Left renal cortex interstitium (tissue), 4 donors: Measurements from ENCODE around the gene NPHP4. TPM values are rescaled to one million over a fixed set of nuclear protein-coding genes. Genes with fewer than 3 reads are reported as not detected.
"Not testable (repeated sequence)": the region's sequence is repeated elsewhere in the genome, so short reads cannot be mapped to it uniquely, and the experiment has no call there.

ENCODE experiments used
- DNase-seq, 4 donors: peaks; one replicate each; pipeline ENCODE4 v3.0.0-alpha.2; 2013; ENCODE audit warnings: low read depth in 4 of 4, low spot score in 2 of 4, missing footprints in 1 of 4
- polyA plus RNA-seq, 4 donors: library from polyadenylated mRNA; unstranded; fragments of 120-200 nt; gene quantifications; one replicate each; pipeline ENCODE4 v1.2.1, GENCODE V29; 2013; ENCODE audit not compliant: insufficient read length in 4 of 4

Gene NPHP4
- polyA plus RNA-seq, 4 donors: 7.9 to 18.9 (median 14.0) TPM

- no peak for DNase-seq
These were observed 52.7 kb downstream of the NPHP4 start for GRCh38 chr1:5939271-5940170.

- DNase-seq: no peak
These were observed 54.1 kb downstream of the NPHP4 start for GRCh38 chr1:5938101-5938646.

GRCh38 chr1:5937373-5937857 is 54.8 kb downstream of the NPHP4 start:
- no peak for DNase-seq

- DNase-seq: no peak
These were observed 55.4 kb downstream of the NPHP4 start for GRCh38 chr1:5936621-5937372.

- no peak for DNase-seq
These were observed 56.1 kb downstream of the NPHP4 start for GRCh38 chr1:5936126-5936525.

- DNase-seq: no peak
These were observed 57.2 kb downstream of the NPHP4 start for GRCh38 chr1:5935026-5935425.

GRCh38 chr1:5934058-5934884 is 58.0 kb downstream of the NPHP4 start:
- DNase-seq: no peak

- DNase-seq: no peak
These were observed 58.6 kb downstream of the NPHP4 start for GRCh38 chr1:5933676-5934057.

GRCh38 chr1:5933050-5933449 is 59.2 kb downstream of the NPHP4 start:
- DNase-seq: no peak

- DNase-seq: no peak
These were observed 63.4 kb downstream of the NPHP4 start for GRCh38 chr1:5928714-5929400.

- DNase-seq: no peak
These were observed 64.5 kb downstream of the NPHP4 start for GRCh38 chr1:5927506-5928370.

- DNase-seq: no peak
These were observed 65.4 kb downstream of the NPHP4 start for GRCh38 chr1:5926686-5927435.

GRCh38 chr1:5922700-5923330 is 69.4 kb downstream of the NPHP4 start:
- not testable (repeated sequence) for DNase-seq

GRCh38 chr1:5921671-5922070 is 70.6 kb downstream of the NPHP4 start:
- no peak for DNase-seq

GRCh38 chr1:5921129-5921528 is 71.1 kb downstream of the NPHP4 start:
- DNase-seq: no peak

GRCh38 chr1:5920201-5920600 is 72.0 kb downstream of the NPHP4 start:
- no peak for DNase-seq

- no peak for DNase-seq
These were observed 74.0 kb downstream of the NPHP4 start for GRCh38 chr1:5918275-5918649.
